HTR-8/SVneo (cell line): ENCODE results near the gene FGD1.

Experiments
- DNase-seq: peaks from one replicate; pipeline ENCODE4 v3.0.0; 2011; ENCODE audit warnings: low spot score, mixed read lengths; ENCODE audit not compliant: insufficient read length
- FAIRE-seq: peaks from 2 replicates; lab custom pipeline; 2011; peaks lifted over from hg19 to GRCh38; lab: Jason Lieb, UNC

FGD1 gene

GRCh38 chrX:54411732-54412131, 84.3 kb downstream of the FGD1 start:
- DNase-seq, result no peak

DNA sequence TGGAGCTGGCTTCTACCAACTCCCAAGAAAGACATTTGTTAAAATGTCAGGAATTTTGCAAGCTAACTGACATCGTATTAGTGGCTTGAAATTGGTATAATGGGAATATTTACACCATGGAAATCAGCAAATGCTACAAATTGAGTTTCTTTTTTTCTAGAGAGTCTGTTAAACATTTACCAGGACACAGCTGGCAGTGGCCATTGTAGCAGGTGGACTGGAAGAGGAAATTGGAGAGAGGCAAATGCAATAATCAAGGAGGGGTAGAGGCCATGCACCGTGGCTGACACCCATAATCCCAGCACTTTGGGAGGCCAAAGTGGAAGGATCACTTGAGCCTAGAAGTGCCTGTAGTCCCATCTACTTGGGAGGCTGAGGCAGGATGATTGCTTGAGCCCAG, 88.8 kb downstream of the FGD1 start:
- FAIRE-seq (no peak), DNase-seq (no peak)

More at GRCh38 chrX:54411732-54412131, 84.3 kb downstream of the FGD1 start:
- no peak for FAIRE-seq

GRCh38 chrX:54397113-54397512, 98.9 kb downstream of the FGD1 start:
- DNase-seq (no peak), FAIRE-seq (no peak)
